Uterus (tissue), 2 donors: ENCODE data around the gene HDAC4.

Source experiments
- CTCF ChIP-seq, 4 experiments: fragments of 200-600 bp in 2 of 4; fragments of 450-650 bp in 2 of 4; sonication (generic) in 2 of 4; IDR thresholded peaks; one replicate each; pipeline ENCODE4 v1.5.1; 2016 to 2019; ENCODE audit warnings: antibody characterized with exemption in 4 of 4, mild to moderate bottlenecking in 2 of 4, moderate library complexity in 1 of 4
- POLR2A ChIP-seq, 2 donors: fragments of 450-650 bp; IDR thresholded peaks; one replicate each; pipeline ENCODE4 v1.6.1; 2016; ENCODE audit warnings: antibody characterized with exemption in 2 of 2, mild to moderate bottlenecking in 1 of 2, moderate library complexity in 1 of 2

GRCh38 chr2:239341146-239341732 lies 59.6 kb downstream of the HDAC4 start:
- TF ChIP-seq CTCF (IDR thresholded peaks at IDR 0.05) (no peak), POLR2A (IDR thresholded peaks at IDR 0.05) (no peak)
